Esophagus squamous epithelium (tissue), 4 donors: ENCODE measurements around the gene TLCD3B.

ENCODE experiments used
- POLR2A ChIP-seq, 4 donors: fragments of 450-650 bp; IDR thresholded peaks; one replicate each; pipeline ENCODE4 v1.6.1; 2017; ENCODE audit warnings: antibody characterized with exemption in 4 of 4, mild to moderate bottlenecking in 4 of 4, moderate library complexity in 3 of 4
- TF ChIP-seq, protein P1 (sequence below), 6 experiments: fragments of 450-650 bp in 4 of 6; fragments of 200-600 bp in 2 of 6; sonication (generic) in 2 of 6; IDR thresholded peaks; one replicate each; pipeline ENCODE4 v1.5.1; 2016 to 2019; ENCODE audit warnings: antibody characterized with exemption in 6 of 6, mild to moderate bottlenecking in 4 of 6, moderate library complexity in 4 of 6

GRCh38 chr16:29991571-29991904 lies 39.5 kb downstream of the TLCD3B start:
- TF ChIP-seq, protein P1, sequence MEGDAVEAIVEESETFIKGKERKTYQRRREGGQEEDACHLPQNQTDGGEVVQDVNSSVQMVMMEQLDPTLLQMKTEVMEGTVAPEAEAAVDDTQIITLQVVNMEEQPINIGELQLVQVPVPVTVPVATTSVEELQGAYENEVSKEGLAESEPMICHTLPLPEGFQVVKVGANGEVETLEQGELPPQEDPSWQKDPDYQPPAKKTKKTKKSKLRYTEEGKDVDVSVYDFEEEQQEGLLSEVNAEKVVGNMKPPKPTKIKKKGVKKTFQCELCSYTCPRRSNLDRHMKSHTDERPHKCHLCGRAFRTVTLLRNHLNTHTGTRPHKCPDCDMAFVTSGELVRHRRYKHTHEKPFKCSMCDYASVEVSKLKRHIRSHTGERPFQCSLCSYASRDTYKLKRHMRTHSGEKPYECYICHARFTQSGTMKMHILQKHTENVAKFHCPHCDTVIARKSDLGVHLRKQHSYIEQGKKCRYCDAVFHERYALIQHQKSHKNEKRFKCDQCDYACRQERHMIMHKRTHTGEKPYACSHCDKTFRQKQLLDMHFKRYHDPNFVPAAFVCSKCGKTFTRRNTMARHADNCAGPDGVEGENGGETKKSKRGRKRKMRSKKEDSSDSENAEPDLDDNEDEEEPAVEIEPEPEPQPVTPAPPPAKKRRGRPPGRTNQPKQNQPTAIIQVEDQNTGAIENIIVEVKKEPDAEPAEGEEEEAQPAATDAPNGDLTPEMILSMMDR (IDR thresholded peaks at IDR 0.05), result no peak
- no peak for TF ChIP-seq POLR2A (IDR thresholded peaks at IDR 0.05)
